Activated naive CD4-positive, alpha-beta T cell treated with anti-CD3 and anti-CD28 coated beads for 36 hours (primary cell): ENCODE data around the gene CDH13. TPM values are rescaled to one million over a fixed set of nuclear protein-coding genes. Genes with fewer than 3 reads are reported as not detected.

ENCODE experiments used
- CTCF ChIA-PET: fragments of 350-600 bp; sonication (Branson Sonifier 250); formaldehyde crosslinking; loops from one replicate; lab custom pipeline; 2021; ENCODE audit warnings: antibody characterized with exemption; lab: Charles Lee
- DNase-seq: peaks from one replicate; pipeline ENCODE4 v3.0.0-alpha.2; 2020
- H3K27ac Mint-ChIP-seq: one replicate; pipeline ENCODE4 v1.8.0; 2021; ENCODE audit warnings: mild to moderate bottlenecking, mixed read lengths
- H3K27me3 Mint-ChIP-seq: one replicate; pipeline ENCODE4 v1.8.0; 2021; ENCODE audit warnings: low read depth, mixed read lengths
- H3K36me3 Mint-ChIP-seq: one replicate; pipeline ENCODE4 v1.8.0; 2021; ENCODE audit warnings: low read depth, mixed read lengths
- H3K4me1 Mint-ChIP-seq: one replicate; pipeline ENCODE4 v1.8.0; 2021; ENCODE audit warnings: low read depth, mixed read lengths
- H3K4me3 Mint-ChIP-seq: one replicate; pipeline ENCODE4 v1.8.0; 2021; ENCODE audit warnings: mild to moderate bottlenecking, moderate library complexity, mixed read lengths
- H3K9me3 Mint-ChIP-seq: one replicate; pipeline ENCODE4 v1.8.0; 2021; ENCODE audit warnings: mixed read lengths
- intact Hi-C: fragments of 100-400 bp; cut with micrococcal nuclease; formaldehyde crosslinking; loops from one replicate; pipeline ENCODE4 v1.15.1; 2023
- total RNA-seq, 2 experiments: library from RNA; stranded (reverse); gene quantifications; one replicate each; pipeline ENCODE4 v1.2.3, GENCODE V29; 2021

CDH13 gene
- total RNA-seq, 2 experiments from 2014 or later = not detected

DNA sequence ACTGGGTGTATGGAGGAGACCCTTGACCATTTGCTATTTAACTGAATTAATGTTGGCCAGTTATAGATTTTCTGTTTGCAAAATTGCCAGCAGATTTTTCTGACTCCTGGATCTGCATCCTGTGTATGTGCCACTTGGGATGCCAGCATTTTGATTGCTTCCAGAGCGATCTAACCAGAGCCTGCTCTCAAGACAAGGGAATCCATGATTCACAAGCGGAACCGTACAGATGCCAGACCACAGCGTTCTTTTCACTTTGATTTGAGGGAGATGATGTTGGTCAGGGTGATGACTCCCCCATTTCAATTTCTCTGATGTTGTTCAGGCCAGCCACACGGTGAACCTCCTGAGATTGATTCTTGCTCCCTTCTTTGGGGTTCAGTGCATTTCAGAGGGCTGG is 228.7 kb downstream of the CDH13 start:
- H3K27me3 Mint-ChIP-seq = no peaks in the 10 kb centered on the region
- no peak for DNase-seq
- no peak overlapping the region for H3K27ac Mint-ChIP-seq
- no peaks in the 10 kb centered on the region for H3K36me3 Mint-ChIP-seq
- H3K4me3 Mint-ChIP-seq = no peak overlapping the region
- H3K4me1 Mint-ChIP-seq = no peaks in the 10 kb centered on the region
- intact Hi-C loops = no loop called here
- H3K9me3 Mint-ChIP-seq = no peaks in the 10 kb centered on the region
- CTCF ChIA-PET = no interaction called here

DNA sequence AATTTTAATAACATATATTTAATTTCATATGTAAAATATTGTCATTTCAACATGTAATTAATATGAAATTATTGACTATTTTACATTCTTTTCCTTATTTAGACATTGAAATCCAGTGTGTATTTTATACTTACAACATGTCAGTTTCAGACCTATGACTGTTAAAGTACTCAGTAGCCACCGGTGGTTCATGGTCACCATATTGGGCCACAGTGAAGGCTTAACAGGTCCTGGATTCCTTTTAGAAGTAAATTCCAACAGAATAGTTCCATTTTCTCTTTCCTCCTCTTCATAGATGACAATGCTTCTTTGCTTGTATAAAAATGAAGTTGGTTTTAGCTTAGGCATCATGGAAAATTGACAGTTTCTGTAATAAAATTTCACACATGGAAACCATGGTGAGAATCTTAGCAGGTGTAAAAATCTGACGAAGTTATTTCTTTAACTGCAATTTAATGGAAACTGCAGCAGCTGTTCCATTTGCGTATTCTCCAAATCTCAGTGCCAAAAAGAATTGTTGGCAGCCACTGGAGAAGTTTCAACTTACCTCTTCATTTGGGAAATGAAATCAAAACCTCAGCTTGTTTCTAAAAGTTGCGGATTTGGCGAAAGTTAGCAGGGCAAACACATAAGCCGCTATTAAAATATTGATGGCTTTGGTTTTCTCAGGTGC is 231.1 kb downstream of the CDH13 start:
- H3K27me3 Mint-ChIP-seq = no peaks in the 10 kb centered on the region
- H3K27ac Mint-ChIP-seq = no peak overlapping the region
- no peaks in the 10 kb centered on the region for H3K4me1 Mint-ChIP-seq
- DNase-seq = no peak
- no peaks in the 10 kb centered on the region for H3K36me3 Mint-ChIP-seq
- no peak overlapping the region for H3K4me3 Mint-ChIP-seq
- no peaks in the 10 kb centered on the region for H3K9me3 Mint-ChIP-seq
- CTCF ChIA-PET = no interaction called here
- intact Hi-C loops = no loop called here

DNA sequence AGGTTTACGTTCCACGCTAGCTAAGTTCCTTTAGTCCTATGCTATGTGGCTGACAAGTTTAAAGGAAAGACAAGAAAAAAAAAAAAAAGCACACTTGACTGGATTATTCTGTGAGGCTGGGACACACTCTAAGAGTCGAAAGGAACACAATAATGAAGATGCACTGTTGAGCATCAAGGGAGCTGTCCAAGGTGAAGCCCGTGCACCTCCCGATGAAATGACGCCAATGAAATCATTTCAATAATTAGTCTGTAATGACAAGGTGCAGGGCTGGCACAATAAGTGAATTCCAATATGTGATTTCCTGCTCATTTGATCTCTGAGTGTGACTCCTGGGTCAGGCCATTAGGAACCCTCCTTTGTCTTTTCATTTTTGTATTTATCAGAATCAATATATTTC is 232.9 kb downstream of the CDH13 start:
- no peak for DNase-seq
- Mint-ChIP-seq H3K9me3 (no peaks in the 10 kb centered on the region), H3K4me1 (no peaks in the 10 kb centered on the region), H3K36me3 (no peaks in the 10 kb centered on the region), H3K27ac (no peak overlapping the region), H3K27me3 (no peaks in the 10 kb centered on the region), H3K4me3 (no peak overlapping the region)
- intact Hi-C loops = no loop called here
- CTCF ChIA-PET = no interaction called here

DNA sequence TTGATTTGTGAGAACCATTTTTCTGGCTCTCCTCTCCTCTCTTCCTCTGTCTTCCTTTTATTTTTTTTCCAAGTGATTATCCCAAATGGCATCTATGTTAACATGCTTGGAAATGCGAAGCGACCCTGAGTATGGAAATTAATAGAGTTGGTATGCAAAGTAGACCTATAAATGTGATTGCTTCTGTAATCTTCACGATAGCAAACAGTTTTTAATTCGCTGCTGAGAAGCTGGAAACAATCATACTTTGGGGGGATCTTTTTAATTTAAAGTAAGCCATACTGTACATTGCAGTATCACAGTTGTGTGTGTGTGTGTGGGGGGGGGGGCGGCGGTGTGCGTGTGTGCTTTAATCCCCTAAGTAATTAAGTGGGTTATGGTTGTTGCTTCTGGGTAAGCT is 233.3 kb downstream of the CDH13 start:
- H3K9me3 Mint-ChIP-seq = no peaks in the 10 kb centered on the region
- CTCF ChIA-PET = no interaction called here
- intact Hi-C loops = no loop called here
- DNase-seq = no peak
- H3K27me3 Mint-ChIP-seq = no peaks in the 10 kb centered on the region
- H3K36me3 Mint-ChIP-seq = no peaks in the 10 kb centered on the region
- no peak overlapping the region for H3K27ac Mint-ChIP-seq
- no peaks in the 10 kb centered on the region for H3K4me1 Mint-ChIP-seq
- H3K4me3 Mint-ChIP-seq = no peak overlapping the region

DNA sequence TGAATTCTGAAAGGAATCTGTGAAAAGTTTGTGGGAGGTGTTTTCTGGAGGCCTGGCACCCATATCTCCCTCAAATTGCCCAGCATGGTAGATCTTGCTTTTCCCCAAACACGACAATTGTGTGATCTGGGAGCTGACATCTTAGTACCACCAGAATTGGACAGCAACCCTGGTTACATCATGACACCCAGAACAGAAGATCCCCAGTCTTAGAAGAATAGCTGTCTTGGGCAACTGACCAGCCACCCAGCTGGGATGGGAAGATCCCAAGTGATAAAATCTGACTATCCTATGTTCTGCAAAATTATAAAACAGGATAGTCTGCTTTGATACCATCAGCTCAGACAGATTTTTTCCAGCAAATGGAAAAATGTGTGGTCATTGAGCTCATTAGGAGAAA is 235.3 kb downstream of the CDH13 start:
- no peaks in the 10 kb centered on the region for H3K36me3 Mint-ChIP-seq
- CTCF ChIA-PET = no interaction called here
- H3K4me1 Mint-ChIP-seq = no peaks in the 10 kb centered on the region
- peaks cover 5% of the 10 kb centered on the region for H3K9me3 Mint-ChIP-seq
- H3K4me3 Mint-ChIP-seq = no peak overlapping the region
- no peaks in the 10 kb centered on the region for H3K27me3 Mint-ChIP-seq
- intact Hi-C loops = no loop called here
- no peak for DNase-seq
- H3K27ac Mint-ChIP-seq = no peak overlapping the region

DNA sequence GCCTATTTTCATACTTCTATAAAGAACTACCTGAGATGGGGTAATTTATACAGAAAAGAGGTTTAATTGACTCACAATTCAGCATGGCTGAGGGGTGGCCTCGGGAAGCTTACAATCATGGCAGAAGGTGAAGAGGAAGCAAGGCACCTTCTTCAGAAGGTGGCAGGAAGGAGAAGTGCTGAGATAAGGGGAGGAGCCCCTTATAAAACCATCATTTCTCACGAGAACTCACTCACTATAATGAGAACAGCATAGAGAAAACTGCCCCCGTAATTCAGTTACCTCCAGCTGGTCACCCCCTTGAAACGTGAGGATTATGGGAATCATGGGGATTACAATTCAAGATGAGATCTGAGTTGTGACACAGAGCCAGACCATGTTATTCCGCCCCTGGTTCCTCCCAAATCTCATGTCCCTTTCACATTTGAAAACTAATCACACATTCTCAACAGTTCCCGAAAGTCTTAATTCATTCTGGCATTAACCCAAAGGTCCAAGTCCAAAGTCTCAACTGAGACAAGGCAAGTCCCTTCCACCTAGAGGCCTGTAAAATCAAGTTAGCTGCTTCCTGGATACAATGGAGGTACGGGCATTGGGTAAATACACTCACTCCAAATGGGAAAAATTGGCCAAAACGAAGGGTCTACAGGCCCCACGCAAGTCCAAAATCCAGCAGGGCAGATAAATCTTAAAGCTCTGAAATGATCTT is 237.7 kb downstream of the CDH13 start:
- no peaks in the 10 kb centered on the region for H3K36me3 Mint-ChIP-seq
- CTCF ChIA-PET = no interaction called here
- H3K9me3 Mint-ChIP-seq = peaks cover 5% of the 10 kb centered on the region
- no peak for DNase-seq
- H3K4me3 Mint-ChIP-seq = no peak overlapping the region
- no peak overlapping the region for H3K27ac Mint-ChIP-seq
- peaks cover 2% of the 10 kb centered on the region for H3K27me3 Mint-ChIP-seq
- H3K4me1 Mint-ChIP-seq = no peaks in the 10 kb centered on the region
- intact Hi-C loops = no loop called here

DNA sequence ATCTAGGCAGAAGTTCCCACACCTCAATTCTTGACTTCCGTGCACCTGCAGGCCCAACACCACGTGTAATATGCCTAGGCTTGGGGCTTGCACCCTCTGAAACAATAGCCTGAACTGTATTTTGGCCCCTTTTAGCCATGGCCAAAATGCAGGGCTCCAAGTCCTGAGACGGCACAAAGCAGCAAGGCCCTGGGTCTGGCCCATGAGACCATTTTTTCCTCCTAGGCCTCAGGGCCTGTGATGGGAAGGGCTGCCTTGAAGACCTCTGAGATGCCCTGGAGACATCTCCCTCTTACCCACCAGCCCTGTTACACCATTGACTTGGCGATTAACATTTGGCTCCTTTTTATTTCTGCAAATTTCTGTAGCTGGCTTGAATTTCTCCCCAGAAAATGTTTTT is 238.6 kb downstream of the CDH13 start:
- Mint-ChIP-seq H3K9me3 (peaks cover 8% of the 10 kb centered on the region), H3K27ac (no peak overlapping the region), H3K4me3 (no peak overlapping the region), H3K36me3 (no peaks in the 10 kb centered on the region), H3K27me3 (peaks cover 2% of the 10 kb centered on the region), H3K4me1 (no peaks in the 10 kb centered on the region)
- DNase-seq = no peak
- CTCF ChIA-PET = no interaction called here
- intact Hi-C loops = no loop called here

DNA sequence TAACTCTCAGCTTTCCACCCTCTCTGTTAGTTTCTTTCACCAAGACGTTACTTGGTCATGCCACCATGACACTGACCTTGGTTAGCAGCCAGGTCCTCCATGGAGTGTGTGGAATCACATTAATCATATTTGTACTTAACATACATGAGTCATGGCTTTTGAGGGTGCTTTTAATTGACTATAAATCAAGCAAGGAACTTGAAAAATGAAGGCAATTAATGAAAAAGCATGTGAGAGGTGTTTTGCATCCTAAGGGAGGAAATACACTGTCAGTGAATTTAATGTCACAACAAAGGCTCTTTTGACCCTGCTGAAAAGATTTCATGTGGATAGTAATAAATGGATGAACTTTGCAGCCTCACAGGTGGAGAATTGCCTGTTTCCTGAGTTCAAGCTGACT is 240.7 kb downstream of the CDH13 start:
- H3K27me3 Mint-ChIP-seq = peaks cover 2% of the 10 kb centered on the region
- H3K4me3 Mint-ChIP-seq = no peak overlapping the region
- H3K9me3 Mint-ChIP-seq = peaks cover 16% of the 10 kb centered on the region
- no peaks in the 10 kb centered on the region for H3K36me3 Mint-ChIP-seq
- intact Hi-C loops = no loop called here
- DNase-seq = no peak
- no peak overlapping the region for H3K27ac Mint-ChIP-seq
- CTCF ChIA-PET = no interaction called here
- no peaks in the 10 kb centered on the region for H3K4me1 Mint-ChIP-seq

DNA sequence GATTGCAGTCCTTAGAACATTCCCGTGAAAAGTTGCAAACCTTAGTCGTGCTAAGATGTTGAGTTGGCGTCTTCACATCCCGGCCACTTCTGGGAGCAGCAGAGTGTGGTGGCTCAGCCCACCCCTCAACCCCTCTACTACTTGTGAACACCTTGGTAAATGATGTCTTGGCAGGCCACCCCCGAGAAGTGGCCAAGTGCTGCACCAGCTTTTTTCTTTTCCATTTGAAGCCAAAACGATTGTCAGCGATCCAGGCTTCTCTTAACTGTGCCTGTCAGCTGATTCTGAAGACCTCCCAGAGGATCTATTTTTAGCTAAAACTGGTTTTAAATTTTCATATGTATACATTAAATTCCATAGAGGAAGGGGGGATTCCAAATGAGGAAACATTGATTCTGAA is 247.5 kb downstream of the CDH13 start:
- Mint-ChIP-seq H3K27ac (no peak overlapping the region), H3K4me3 (no peak overlapping the region), H3K27me3 (no peaks in the 10 kb centered on the region), H3K4me1 (no peaks in the 10 kb centered on the region), H3K9me3 (peaks cover 11% of the 10 kb centered on the region), H3K36me3 (no peaks in the 10 kb centered on the region)
- intact Hi-C loops = no loop called here
- CTCF ChIA-PET = no interaction called here
- DNase-seq = no peak

DNA sequence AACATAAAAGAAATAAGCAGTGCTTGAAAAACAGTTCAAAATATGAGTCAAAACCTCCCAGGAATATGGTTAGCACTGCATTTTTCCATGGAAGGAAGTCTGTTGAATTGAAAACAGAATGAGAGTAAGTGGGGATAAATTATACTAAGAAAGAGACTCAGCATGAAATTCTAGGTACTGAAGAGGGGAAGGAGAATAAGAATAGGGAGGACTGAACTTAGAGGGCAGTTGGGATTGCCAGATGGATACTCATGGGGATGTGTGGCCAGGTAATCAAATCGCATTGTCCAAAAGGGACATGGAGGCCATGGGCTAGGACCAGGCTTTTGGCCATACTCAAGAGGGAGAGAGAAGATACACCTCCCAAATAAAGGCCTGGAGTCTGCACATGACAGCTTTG is 247.9 kb downstream of the CDH13 start:
- intact Hi-C loops = no loop called here
- no peaks in the 10 kb centered on the region for H3K27me3 Mint-ChIP-seq
- CTCF ChIA-PET = no interaction called here
- H3K4me3 Mint-ChIP-seq = no peak overlapping the region
- H3K9me3 Mint-ChIP-seq = peaks cover 10% of the 10 kb centered on the region
- no peaks in the 10 kb centered on the region for H3K4me1 Mint-ChIP-seq
- no peak for DNase-seq
- H3K36me3 Mint-ChIP-seq = no peaks in the 10 kb centered on the region
- no peak overlapping the region for H3K27ac Mint-ChIP-seq

DNA sequence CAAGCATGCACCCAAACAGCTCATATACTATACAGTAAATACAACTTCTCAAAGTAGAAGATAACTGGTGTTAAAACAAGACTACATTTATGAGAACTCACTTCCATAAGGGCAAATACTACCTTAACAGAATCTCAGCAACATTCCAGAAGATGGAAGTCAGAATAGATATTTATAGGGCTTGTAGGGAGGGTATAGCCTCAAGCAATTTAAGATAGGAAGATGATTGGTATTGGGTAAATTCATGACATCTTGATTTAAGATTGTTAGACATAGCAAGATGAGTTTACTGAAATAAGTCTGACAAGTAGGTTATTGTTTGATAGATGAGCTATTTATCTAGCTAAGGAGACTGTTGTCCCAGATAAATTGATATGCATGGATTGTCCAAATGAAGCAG is 250.2 kb downstream of the CDH13 start:
- Mint-ChIP-seq H3K27ac (no peak overlapping the region), H3K36me3 (no peaks in the 10 kb centered on the region), H3K9me3 (no peaks in the 10 kb centered on the region), H3K4me1 (no peaks in the 10 kb centered on the region), H3K27me3 (no peaks in the 10 kb centered on the region), H3K4me3 (no peak overlapping the region)
- intact Hi-C loops = no loop called here
- CTCF ChIA-PET = no interaction called here
- DNase-seq = no peak

DNA sequence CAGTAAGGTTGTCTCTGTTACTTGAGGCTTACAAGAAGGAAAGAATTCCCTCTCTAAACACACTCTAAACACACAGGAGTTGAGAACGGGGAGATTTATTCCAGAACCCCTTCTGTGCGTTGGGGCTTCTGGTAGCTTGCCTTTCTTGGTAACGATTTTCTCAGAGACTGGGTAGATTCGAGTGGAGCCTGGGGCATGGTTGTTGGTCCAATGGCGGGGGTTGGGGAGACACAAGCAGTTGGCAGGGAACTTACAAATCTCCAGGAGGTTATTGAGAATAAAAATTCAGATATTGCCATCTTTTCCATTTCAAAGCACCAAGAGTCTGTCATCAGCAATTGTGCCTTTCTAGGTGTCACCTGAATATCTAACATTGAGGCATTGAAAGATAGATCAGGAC is 251.7 kb downstream of the CDH13 start:
- Mint-ChIP-seq H3K4me1 (no peaks in the 10 kb centered on the region), H3K27me3 (peaks cover 3% of the 10 kb centered on the region), H3K36me3 (no peaks in the 10 kb centered on the region), H3K4me3 (no peak overlapping the region), H3K9me3 (no peaks in the 10 kb centered on the region), H3K27ac (no peak overlapping the region)
- intact Hi-C loops = no loop called here
- no peak for DNase-seq
- CTCF ChIA-PET = no interaction called here

DNA sequence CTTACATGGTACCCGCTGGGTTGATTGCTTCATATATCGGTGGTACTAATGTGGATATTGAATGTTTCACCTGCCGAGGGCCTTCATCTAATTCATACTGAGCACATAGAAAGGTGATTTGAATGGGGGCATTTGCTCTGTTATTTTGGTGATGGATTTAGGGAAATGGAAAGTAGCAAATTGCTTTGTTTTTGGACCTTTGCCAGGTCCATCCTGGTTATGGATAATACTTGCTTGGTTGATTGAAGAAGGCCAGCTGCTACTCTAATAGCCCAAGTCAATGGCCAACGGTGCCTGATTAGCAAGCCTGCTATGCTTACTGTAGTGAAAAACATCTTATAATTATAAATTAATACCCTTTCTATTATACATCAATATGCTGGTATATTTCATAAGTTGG is 253.6 kb downstream of the CDH13 start:
- Mint-ChIP-seq H3K27ac (no peak overlapping the region), H3K4me3 (no peak overlapping the region), H3K4me1 (no peaks in the 10 kb centered on the region), H3K36me3 (no peaks in the 10 kb centered on the region), H3K9me3 (no peaks in the 10 kb centered on the region), H3K27me3 (peaks cover 3% of the 10 kb centered on the region)
- DNase-seq = no peak
- CTCF ChIA-PET = no interaction called here
- intact Hi-C loops = no loop called here
